Nucleus accumbens (tissue), 56 donors: ENCODE data around the gene SLC26A6.

Experiments
- DNase-seq, 56 donors: peaks; one replicate each; lab custom pipeline; 2025; lab: John Stamatoyannopoulos, UW

Gene SLC26A6

GRCh38 chr3:48661501-48662144, 26.4 kb upstream of the SLC26A6 start:
- DNase-seq = peak in 50 of 56 donors; percentile 10 to 80 (median 46)

- no peak for DNase-seq
Observed at GRCh38 chr3:48660800-48661400, 25.6 kb upstream of the SLC26A6 start.

GRCh38 chr3:48656841-48657281, 21.6 kb upstream of the SLC26A6 start:
- no peak for DNase-seq

GRCh38 chr3:48656061-48656840, 21.0 kb upstream of the SLC26A6 start:
- DNase-seq = peak in 36 of 56 donors; percentile 4 to 70 (median 22)

GRCh38 chr3:48655606-48656005, 20.3 kb upstream of the SLC26A6 start:
- DNase-seq = no peak

- no peak for DNase-seq
Observed at GRCh38 chr3:48655063-48655462, 19.8 kb upstream of the SLC26A6 start.

- DNase-seq = no peak
Observed at GRCh38 chr3:48652923-48653715, 17.9 kb upstream of the SLC26A6 start.

GRCh38 chr3:48651771-48652170, 16.5 kb upstream of the SLC26A6 start:
- no peak for DNase-seq

GRCh38 chr3:48650723-48651122, 15.5 kb upstream of the SLC26A6 start:
- DNase-seq = no peak

- DNase-seq = no peak
Observed at GRCh38 chr3:48648188-48648850, 13.1 kb upstream of the SLC26A6 start.

- no peak for DNase-seq
Observed at GRCh38 chr3:48647714-48648113, 12.5 kb upstream of the SLC26A6 start.

- DNase-seq = no peak
Observed at GRCh38 chr3:48644898-48645760, 9.9 kb upstream of the SLC26A6 start.

GRCh38 chr3:48642605-48643004, 7.3 kb upstream of the SLC26A6 start:
- no peak for DNase-seq

GRCh38 chr3:48641396-48641795, 6.1 kb upstream of the SLC26A6 start:
- no peak for DNase-seq

- no peak for DNase-seq
Observed at GRCh38 chr3:48639944-48640606, 4.8 kb upstream of the SLC26A6 start.

- DNase-seq = no peak
Observed at GRCh38 chr3:48637305-48637704, 2.0 kb upstream of the SLC26A6 start.

GRCh38 chr3:48636149-48636655, 941 bp upstream of the SLC26A6 start:
- no peak for DNase-seq

- DNase-seq = peak in 22 of 56 donors; percentile 6 to 61 (median 30)
Observed at GRCh38 chr3:48634661-48635221, 520 bp downstream of the SLC26A6 start.
